Astrocyte (in vitro differentiated cells and primary cell): ENCODE data around the gene FRMD3.

ENCODE experiments used
- CTCF ChIP-seq: IDR thresholded peaks from 2 replicates; pipeline ENCODE4 v1.5.1; 2011; ENCODE audit warnings: low read depth, mild to moderate bottlenecking, inconsistent platforms, low read length, moderate library complexity; ENCODE audit not compliant: insufficient read depth
- EZH2 ChIP-seq: IDR thresholded peaks from 2 replicates; pipeline ENCODE4 v1.6.1; 2012; ENCODE audit warnings: mild to moderate bottlenecking, low read length, inconsistent platforms; ENCODE audit not compliant: insufficient read depth

GRCh38 chr9:83280790-83281189 is 257.4 kb downstream of the FRMD3 start:
- TF ChIP-seq CTCF (no peak), EZH2 (no peak)
